H9 (cell line): ENCODE measurements around the gene RRAGB. TPM values are rescaled to one million over a fixed set of nuclear protein-coding genes. Genes with fewer than 3 reads are reported as not detected.

Experiments
- DNase-seq: peaks from one replicate; pipeline ENCODE4 v3.0.0-alpha.2; 2017
- H2AFZ ChIP-seq: one replicate; pipeline ENCODE4 v1.6.1; 2013; ENCODE audit warnings: mild to moderate bottlenecking, low read length, control low read depth, moderate library complexity
- H2AK5ac ChIP-seq: 2 replicates; pipeline ENCODE4 v1.6.1; 2013; ENCODE audit warnings: low read length, control low read depth, mixed read lengths; ENCODE audit not compliant: insufficient read length
- H2BK120ac ChIP-seq: one replicate; pipeline ENCODE4 v1.6.1; 2013; ENCODE audit warnings: low read depth, mild to moderate bottlenecking, low read length, control low read depth, inconsistent platforms; ENCODE audit not compliant: poor library complexity, severe bottlenecking
- H2BK12ac ChIP-seq: 2 replicates; pipeline ENCODE4 v1.6.1; 2013; ENCODE audit warnings: low read length, control low read depth, mixed read lengths, low read depth; ENCODE audit not compliant: insufficient read length
- H2BK15ac ChIP-seq: 2 replicates; pipeline ENCODE4 v1.6.1; 2013; ENCODE audit warnings: low read depth, low read length, control low read depth
- H2BK20ac ChIP-seq: one replicate; pipeline ENCODE4 v1.6.1; 2013; ENCODE audit warnings: low read depth, mild to moderate bottlenecking, low read length, control low read depth, inconsistent platforms; ENCODE audit not compliant: poor library complexity, severe bottlenecking
- H2BK5ac ChIP-seq: 2 replicates; pipeline ENCODE4 v1.6.1; 2013; ENCODE audit warnings: low read length, control low read depth, mixed read lengths; ENCODE audit not compliant: insufficient read length
- H3K14ac ChIP-seq: 2 replicates; pipeline ENCODE4 v1.6.1; 2013; ENCODE audit warnings: low read length, control low read depth; ENCODE audit not compliant: insufficient read depth
- H3K18ac ChIP-seq: 2 replicates; pipeline ENCODE4 v1.6.1; 2013; ENCODE audit warnings: low read depth, mild to moderate bottlenecking, mixed read lengths, low read length, control low read depth; ENCODE audit not compliant: insufficient read length
- H3K23ac ChIP-seq: 2 replicates; pipeline ENCODE4 v1.6.1; 2013; ENCODE audit warnings: low read length, control low read depth, mixed read lengths, low read depth; ENCODE audit not compliant: insufficient read length
- H3K23me2 ChIP-seq: 2 replicates; pipeline ENCODE4 v1.6.1; 2013; ENCODE audit warnings: low read depth, mild to moderate bottlenecking, mixed read lengths, low read length, control low read depth; ENCODE audit not compliant: insufficient read length, poor library complexity, severe bottlenecking
- H3K27ac ChIP-seq: 2 replicates; pipeline ENCODE4 v1.5.1; 2013; ENCODE audit warnings: low read length, control low read depth, mixed read lengths, low read depth; ENCODE audit not compliant: insufficient read length
- H3K27me3 ChIP-seq: 2 replicates; pipeline ENCODE4 v1.6.1; 2013; ENCODE audit warnings: low read length, control low read depth, inconsistent platforms; ENCODE audit not compliant: insufficient read depth
- H3K4ac ChIP-seq: 2 replicates; pipeline ENCODE4 v1.6.1; 2013; ENCODE audit warnings: low read depth, mild to moderate bottlenecking, control low read depth, inconsistent platforms, low read length, moderate library complexity
- H3K4me1 ChIP-seq: 2 replicates; pipeline ENCODE4 v1.6.1; 2013; ENCODE audit warnings: low read length, control low read depth, inconsistent platforms; ENCODE audit not compliant: insufficient read depth
- H3K4me2 ChIP-seq: 2 replicates; pipeline ENCODE4 v1.6.1; 2013; ENCODE audit warnings: low read length, control low read depth, mixed read lengths; ENCODE audit not compliant: insufficient read length, insufficient read depth
- H3K56ac ChIP-seq: 2 replicates; pipeline ENCODE4 v1.6.1; 2013; ENCODE audit warnings: low read depth, mild to moderate bottlenecking, mixed read lengths, low read length, control low read depth; ENCODE audit not compliant: insufficient read length
- H3K79me1 ChIP-seq: 2 replicates; pipeline ENCODE4 v1.6.1; 2013; ENCODE audit warnings: low read depth, mild to moderate bottlenecking, moderate library complexity, low read length, control low read depth, inconsistent platforms; ENCODE audit not compliant: insufficient read depth, poor library complexity, severe bottlenecking
- H3K79me2 ChIP-seq: 2 replicates; pipeline ENCODE4 v1.6.1; 2013; ENCODE audit warnings: low read length, control low read depth, inconsistent platforms; ENCODE audit not compliant: insufficient read depth
- H3K9ac ChIP-seq: 2 replicates; pipeline ENCODE4 v1.6.1; 2013; ENCODE audit warnings: low read length, control low read depth, mixed read lengths; ENCODE audit not compliant: insufficient read length; ENCODE audit errors: extremely low read depth
- H3K9me3 ChIP-seq: one replicate; pipeline ENCODE4 v1.6.1; 2013; ENCODE audit warnings: low read depth, low read length, inconsistent platforms; ENCODE audit not compliant: control insufficient read depth
- H3T11ph ChIP-seq: one replicate; pipeline ENCODE4 v1.6.1; 2013; ENCODE audit warnings: mild to moderate bottlenecking, low read length, control low read depth, inconsistent platforms
- H4K20me1 ChIP-seq: one replicate; pipeline ENCODE4 v1.6.1; 2013; ENCODE audit not compliant: control insufficient read depth, insufficient read length, insufficient read depth
- H4K5ac ChIP-seq: 2 replicates; pipeline ENCODE4 v1.6.1; 2013; ENCODE audit warnings: low read depth, mild to moderate bottlenecking, mixed read lengths, low read length, control low read depth; ENCODE audit not compliant: insufficient read length
- H4K8ac ChIP-seq: replicated peaks from 2 replicates; pipeline ENCODE4 v1.6.1; 2013; ENCODE audit warnings: low read length, control low read depth, mixed read lengths, low read depth; ENCODE audit not compliant: insufficient read length
- H4K91ac ChIP-seq: 2 replicates; pipeline ENCODE4 v1.6.1; 2013; ENCODE audit warnings: low read depth, mild to moderate bottlenecking, moderate library complexity, mixed read lengths, low read length, control low read depth; ENCODE audit not compliant: insufficient read length
- H3K27ac Mint-ChIP-seq, 3 experiments: 2 replicates in 2 of 3; 3 replicates in 1 of 3; pipeline ENCODE4 v1.8.0; 2020 to 2021; ENCODE audit warnings: mixed read lengths in 3 of 3, mild to moderate bottlenecking in 1 of 3, moderate library complexity in 1 of 3
- H3K27me3 Mint-ChIP-seq: 2 replicates; pipeline ENCODE4 v1.8.0; 2021; ENCODE audit warnings: low read depth, mild to moderate bottlenecking, moderate library complexity, mixed read lengths
- H3K36me3 Mint-ChIP-seq, 3 experiments: 2 replicates in 2 of 3; 3 replicates in 1 of 3; pipeline ENCODE4 v1.8.0; 2020 to 2021; ENCODE audit warnings: low read depth in 3 of 3, mixed read lengths in 3 of 3; ENCODE audit not compliant: insufficient read depth in 1 of 3
- H3K4me1 Mint-ChIP-seq, 2 experiments: 2 replicates each; pipeline ENCODE4 v1.8.0; 2020; ENCODE audit warnings: mixed read lengths in 2 of 2
- H3K4me3 Mint-ChIP-seq, 2 experiments: 2 replicates in 1 of 2; 3 replicates in 1 of 2; pipeline ENCODE4 v1.8.0; 2020 to 2021; ENCODE audit warnings: mild to moderate bottlenecking in 2 of 2, mixed read lengths in 2 of 2, moderate library complexity in 1 of 2
- H3K9me3 Mint-ChIP-seq, 2 experiments: 2 replicates in 1 of 2; 3 replicates in 1 of 2; pipeline ENCODE4 v1.8.0; 2020; ENCODE audit warnings: mild to moderate bottlenecking in 2 of 2, mixed read lengths in 2 of 2, moderate library complexity in 1 of 2
- CTCF ChIP-seq: fragments of 200-600 bp; sonication (generic); conservative IDR thresholded peaks from 3 replicates; pipeline ENCODE4 v1.8.0; 2021; ENCODE audit warnings: antibody characterized with exemption, mild to moderate bottlenecking
- WGBS: extraction: QIAGEN DNeasy Blood & Tissue Kit; methylation state at CpG from one replicate; pipeline ENCODE4 v1.1.7; 2013; ENCODE audit warnings: missing lambda C conversion rate, low lambda C conversion rate, mixed read lengths; ENCODE audit not compliant: insufficient read length; ENCODE audit errors: extremely low coverage; 5-methylcytosine and 5-hydroxymethylcytosine counted together
- total RNA-seq: library from RNA; stranded (reverse); gene quantifications from 2 replicates; pipeline ENCODE4 v1.2.1, GENCODE V29; 2021

RRAGB gene
- total RNA-seq, 1 experiment from 2014 or later, result 10.3 TPM

- TF ChIP-seq CTCF, result no peak
- H3K4ac ChIP-seq, result no peak overlapping the region
- peaks cover 83 to 95% of the 10 kb centered on the region in 2 experiments for H3K9me3 Mint-ChIP-seq
- no peaks in the 10 kb centered on the region for H4K20me1 ChIP-seq
- peaks cover 46% of the 10 kb centered on the region for H3K9me3 ChIP-seq
- no peak overlapping the region for H4K8ac ChIP-seq
- H3T11ph ChIP-seq, result no peak overlapping the region
- peaks cover 2% of the 10 kb centered on the region for H3K27me3 Mint-ChIP-seq
- no peaks in the 10 kb centered on the region for H3K79me2 ChIP-seq
- no peak overlapping the region for H3K4me3 Mint-ChIP-seq
- no peaks in the 10 kb centered on the region for H3K79me1 ChIP-seq
- H2BK5ac ChIP-seq, result no peak overlapping the region
- H4K5ac ChIP-seq, result no peak overlapping the region
- H3K4me1 ChIP-seq, result no peaks in the 10 kb centered on the region
- no peak overlapping the region for H3K9ac ChIP-seq
- H3K18ac ChIP-seq, result no peak overlapping the region
- no peak overlapping the region for H3K14ac ChIP-seq
- H3K27ac Mint-ChIP-seq, result no peak overlapping the region
- H3K4me2 ChIP-seq, result no peak overlapping the region
- no peak overlapping the region for H3K56ac ChIP-seq
- H3K23ac ChIP-seq, result no peak overlapping the region
- no peak overlapping the region for H2BK12ac ChIP-seq
- no peak overlapping the region for H2AK5ac ChIP-seq
- no CpG with 5 or more reads among the region's 3 CpGs for WGBS
- H4K91ac ChIP-seq, result no peak overlapping the region
- H2BK120ac ChIP-seq, result no peak overlapping the region
- no peaks in the 10 kb centered on the region for H3K4me1 Mint-ChIP-seq
- peaks cover 0 to 24% (median 7%) of the 10 kb centered on the region in 3 experiments; a peak in 5 of 7 replicates for H3K36me3 Mint-ChIP-seq
- no peak overlapping the region for H2AFZ ChIP-seq
- no peaks in the 10 kb centered on the region; the same call in 1 of the 2 replicates for H3K27me3 ChIP-seq
- no peaks in the 10 kb centered on the region for H3K23me2 ChIP-seq
- H2BK20ac ChIP-seq, result no peak overlapping the region
- DNase-seq, result no peak
- H3K27ac ChIP-seq, result no peak overlapping the region
- no peak overlapping the region for H2BK15ac ChIP-seq
These were observed 6.8 kb upstream of the RRAGB start for GRCh38 chrX:55710701-55711100.
